HEK293T (cell line): ENCODE data around the gene KIFC3.
"Not testable (repeated sequence)": the region's sequence is repeated elsewhere in the genome, so short reads cannot be mapped to it uniquely, and the experiment has no call there.

Experiments
- FOXM1 ChIP-seq: fragments of 450-650 bp; IDR thresholded peaks from 2 replicates; pipeline ENCODE4 v1.6.1; 2017; ENCODE audit warnings: mild to moderate bottlenecking, borderline replicate concordance
- TARDBP ChIP-seq: fragments of 450-650 bp; IDR thresholded peaks from 2 replicates; pipeline ENCODE4 v1.6.1; 2016

DNA sequence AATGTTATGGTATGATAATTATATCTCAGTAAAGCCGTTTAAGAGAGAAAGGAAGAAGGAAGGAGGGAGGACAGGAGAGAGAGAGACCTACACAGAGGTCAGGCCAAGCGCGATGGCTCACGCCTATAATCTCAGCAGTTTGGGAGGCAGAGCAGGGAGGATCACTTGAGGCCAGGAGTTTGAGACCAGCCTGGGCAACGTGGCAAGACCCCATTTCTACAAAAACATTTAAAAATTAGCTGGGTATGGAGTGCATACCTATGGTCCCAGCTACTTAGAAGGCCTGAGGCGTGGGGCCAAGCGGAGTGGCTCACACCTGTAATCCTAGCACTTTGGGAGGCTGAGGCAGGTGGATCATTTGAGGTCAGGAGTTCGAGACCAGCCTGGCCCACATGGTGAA, 9.0 kb upstream of the KIFC3 start:
- TF ChIP-seq TARDBP, FOXM1: not testable (repeated sequence)
